HEK293 (cell line): ENCODE data around the gene MICALL1.
"Not testable (repeated sequence)": the region's sequence is repeated elsewhere in the genome, so short reads cannot be mapped to it uniquely, and the experiment has no call there.

ENCODE experiments used
- CTCF ChIA-PET: fragments of 350-600 bp; formaldehyde crosslinking; extraction: SDS; loops from one replicate; lab custom pipeline; 2021; ENCODE audit warnings: antibody characterized with exemption; lab: Yijun Ruan, JAX
- POLR2A ChIA-PET: fragments of 300-600 bp; formaldehyde crosslinking; extraction: SDS; loops from one replicate; lab custom pipeline; 2020; ENCODE audit warnings: antibody characterized with exemption, inconsistent platforms; lab: Yijun Ruan, JAX
- H3K27ac ChIP-seq: fragments of 200-500 bp; sonication (Bioruptor generic); 2 replicates; pipeline ENCODE4 v1.5.1; 2014; ENCODE audit warnings: low read depth, low read length, control low read depth, inconsistent platforms; ENCODE audit errors: extremely low read depth
- H3K36me3 ChIP-seq, 2 experiments: fragments of 200-500 bp in 1 of 2; sonication (Bioruptor generic) in 1 of 2; 1 replicate in 1 of 2; 2 replicates in 1 of 2; pipeline ENCODE4 v1.5.1; 2014 to 2017; ENCODE audit warnings: inconsistent platforms in 2 of 2, low read length in 2 of 2; ENCODE audit not compliant: control insufficient read depth in 2 of 2, insufficient read depth in 1 of 2
- H3K4me1 ChIP-seq: fragments of 200-500 bp; sonication (Bioruptor generic); 2 replicates; pipeline ENCODE4 v1.5.1; 2014; ENCODE audit warnings: mild to moderate bottlenecking, low read length, inconsistent platforms; ENCODE audit not compliant: control insufficient read depth, insufficient read depth
- H3K4me3 ChIP-seq: 2 replicates; pipeline ENCODE4 v1.5.1; 2011; ENCODE audit warnings: low read depth, mild to moderate bottlenecking, control low read depth, low read length, moderate library complexity
- H3K9me3 ChIP-seq: fragments of 200-500 bp; sonication (Bioruptor generic); 2 replicates; pipeline ENCODE4 v1.5.1; 2014; ENCODE audit warnings: low read depth, low read length, inconsistent platforms; ENCODE audit not compliant: control insufficient read depth, insufficient read depth
- FEZF1 ChIP-seq: fragments of 450-650 bp; formaldehyde crosslinking; IDR thresholded peaks from 2 replicates; pipeline ENCODE4 v1.5.1; 2016; ENCODE audit warnings: missing biosample characterization, missing genetic modification characterization
- HIC1 ChIP-seq: fragments of 450-650 bp; formaldehyde crosslinking; IDR thresholded peaks from 2 replicates; pipeline ENCODE4 v1.5.1; 2016; ENCODE audit warnings: missing biosample characterization, missing genetic modification characterization
- IKZF3 ChIP-seq: fragments of 450-650 bp; IDR thresholded peaks from 2 replicates; pipeline ENCODE4 v1.5.0; 2018; ENCODE audit warnings: missing biosample characterization, mild to moderate bottlenecking, missing genetic modification characterization, moderate library complexity
- KLF7 ChIP-seq: fragments of 450-650 bp; formaldehyde crosslinking; IDR thresholded peaks from 2 replicates; pipeline ENCODE4 v1.5.1; 2016; ENCODE audit warnings: missing biosample characterization, missing genetic modification characterization, borderline replicate concordance
- OSR2 ChIP-seq: fragments of 450-650 bp; formaldehyde crosslinking; IDR thresholded peaks from 2 replicates; pipeline ENCODE4 v1.5.1; 2016; ENCODE audit warnings: missing biosample characterization, missing genetic modification characterization
- PRDM4 ChIP-seq: fragments of 450-650 bp; formaldehyde crosslinking; IDR thresholded peaks from 2 replicates; pipeline ENCODE4 v1.5.1; 2017; ENCODE audit warnings: missing biosample characterization, missing genetic modification characterization
- PRDM6 ChIP-seq: fragments of 450-650 bp; formaldehyde crosslinking; IDR thresholded peaks from 2 replicates; pipeline ENCODE4 v1.5.1; 2017; ENCODE audit warnings: missing biosample characterization, missing genetic modification characterization
- SCRT1 ChIP-seq: fragments of 450-650 bp; formaldehyde crosslinking; IDR thresholded peaks from 2 replicates; pipeline ENCODE4 v1.5.1; 2016; ENCODE audit warnings: missing biosample characterization, missing genetic modification characterization, borderline replicate concordance
- SCRT2 ChIP-seq: fragments of 450-650 bp; formaldehyde crosslinking; IDR thresholded peaks from 2 replicates; pipeline ENCODE4 v1.5.1; 2016; ENCODE audit warnings: missing biosample characterization, missing genetic modification characterization
- SETDB1 ChIP-seq: IDR thresholded peaks from one replicate; pipeline ENCODE4 v1.6.1; 2017; ENCODE audit warnings: mild to moderate bottlenecking, low read length, moderate library complexity, mixed read lengths; ENCODE audit not compliant: insufficient read length
- ZNF174 ChIP-seq: fragments of 450-650 bp; formaldehyde crosslinking; IDR thresholded peaks from 2 replicates; pipeline ENCODE4 v1.5.0; 2017; ENCODE audit warnings: missing biosample characterization, mild to moderate bottlenecking, missing genetic modification characterization
- ZNF426 ChIP-seq: fragments of 450-650 bp; formaldehyde crosslinking; IDR thresholded peaks from 2 replicates; pipeline ENCODE4 v1.5.1; 2017; ENCODE audit warnings: missing biosample characterization, missing genetic modification characterization, mild to moderate bottlenecking, inconsistent platforms, moderate library complexity
- ZNF488 ChIP-seq: fragments of 450-650 bp; formaldehyde crosslinking; IDR thresholded peaks from 2 replicates; pipeline ENCODE4 v1.5.1; 2016; ENCODE audit warnings: missing biosample characterization, missing genetic modification characterization
- ZNF501 ChIP-seq: fragments of 450-650 bp; formaldehyde crosslinking; IDR thresholded peaks from 2 replicates; pipeline ENCODE4 v1.5.1; 2016; ENCODE audit warnings: missing biosample characterization, missing genetic modification characterization
- ZNF580 ChIP-seq: fragments of 450-650 bp; formaldehyde crosslinking; IDR thresholded peaks from 2 replicates; pipeline ENCODE4 v1.5.1; 2016; ENCODE audit warnings: missing biosample characterization, missing genetic modification characterization
- ZNF610 ChIP-seq: fragments of 450-650 bp; formaldehyde crosslinking; IDR thresholded peaks from 2 replicates; pipeline ENCODE4 v1.5.1; 2016; ENCODE audit warnings: missing biosample characterization, missing genetic modification characterization, borderline replicate concordance
- ZNF777 ChIP-seq: fragments of 450-650 bp; formaldehyde crosslinking; IDR thresholded peaks from 2 replicates; pipeline ENCODE4 v1.5.1; 2017; ENCODE audit warnings: missing biosample characterization, missing genetic modification characterization, borderline replicate concordance

Gene MICALL1

GRCh38 chr22:37943136-37943824 is 37.2 kb downstream of the MICALL1 start:
- TF ChIP-seq ZNF174 (tag by site-specific recombination): no peak
- no peak for TF ChIP-seq ZNF501 (tag by site-specific recombination)
- peak; percentile 86 for TF ChIP-seq OSR2 (tag by site-specific recombination)
- TF ChIP-seq HIC1: 0 out of 2 replicates have a peak, but pooled peaks have one; percentile 1
- 0 out of 2 replicates have a peak, but pooled peaks have one; percentile 31 for TF ChIP-seq SCRT2 (tag by site-specific recombination)
- TF ChIP-seq ZNF580 (tag by site-specific recombination): no peak
- TF ChIP-seq ZNF777 (tag by site-specific recombination): no peak
- TF ChIP-seq ZNF426 (tag by site-specific recombination): no peak
- peak; percentile 44; the same call in 1 of the 2 replicates for TF ChIP-seq PRDM4 (tag by site-specific recombination)
- peak; percentile 82 for TF ChIP-seq FEZF1 (tag by site-specific recombination)
- TF ChIP-seq SETDB1: no peak
- peak; percentile 74; the same call in 1 of the 2 replicates for TF ChIP-seq SCRT1 (tag by site-specific recombination)
- peak; percentile 69; the same call in 1 of the 2 replicates for TF ChIP-seq PRDM6 (tag by site-specific recombination)
- TF ChIP-seq IKZF3 (tag by site-specific recombination): no peak
- no peak for TF ChIP-seq ZNF610 (tag by site-specific recombination)
- Histone ChIP-seq H3K36me3 (peaks cover 10 to 40% of the 10 kb centered on the region in 2 experiments), H3K4me1 (peaks cover 10% of the 10 kb centered on the region), H3K4me3 (no peak overlapping the region), H3K9me3 (no peaks in the 10 kb centered on the region), H3K27ac (peak overlapping the region; percentile 8; the same call in 1 of the 2 replicates)
- ChIA-PET POLR2A (interaction anchor here (1.3 kb wide), 1 partner anchor 9 kb away, joined by 3 read pairs; no protein-coding TSS in a partner anchor), CTCF (interaction anchor here (1.0 to 1.4 kb wide), 2 partner anchors 9 to 125 kb away, joined by 5 to 7 read pairs; no protein-coding TSS in a partner anchor)

- Histone ChIP-seq H3K9me3 (no peaks in the 10 kb centered on the region), H3K4me3 (no peak overlapping the region), H3K4me1 (peaks cover 10% of the 10 kb centered on the region), H3K36me3 (peaks cover 9 to 39% of the 10 kb centered on the region in 2 experiments), H3K27ac (no peak overlapping the region)
- ChIA-PET POLR2A (interaction anchor here (1.3 to 2.2 kb wide), 2 partner anchors 10 kb away, joined by 3 to 9 read pairs; partner anchors contain the start of genes C22orf23 and POLR2F), CTCF (interaction anchor here (1.0 to 1.4 kb wide), 2 partner anchors 10 to 126 kb away, joined by 5 to 7 read pairs; no protein-coding TSS in a partner anchor)
- TF ChIP-seq KLF7 (tag by site-specific recombination): no peak
- no peak for TF ChIP-seq ZNF580 (tag by site-specific recombination)
- TF ChIP-seq ZNF488 (tag by site-specific recombination): no peak
- TF ChIP-seq HIC1: 0 out of 2 replicates have a peak, but pooled peaks have one; percentile 5
- TF ChIP-seq SETDB1: no peak
Measured at GRCh38 chr22:37943825-37944198, 37.7 kb downstream of the MICALL1 start.

GRCh38 chr22:37944423-37944822 is 38.3 kb downstream of the MICALL1 start:
- H3K9me3 ChIP-seq, H3K4me3 ChIP-seq, H3K4me1 ChIP-seq, H3K27ac ChIP-seq: not testable (repeated sequence)
- ChIA-PET POLR2A (interaction anchor here (1.3 to 2.2 kb wide), 2 partner anchors 9 to 10 kb away, joined by 3 to 9 read pairs; partner anchors contain the start of genes C22orf23 and POLR2F), CTCF (interaction anchor here (0.6 to 1.4 kb wide), 2 partner anchors 10 to 722 kb away, joined by 3 to 7 read pairs; no protein-coding TSS in a partner anchor)
- H3K36me3 ChIP-seq: peaks cover 6 to 33% of the 10 kb centered on the region in 2 experiments
